HG02981 (cell line): ENCODE data around the gene WDFY3.

ENCODE experiments used
- ATAC-seq: cut with Tn5 transposase; IDR thresholded peaks from one replicate; pipeline ENCODE4 v1.9.1; 2021; ENCODE audit warnings: mild to moderate bottlenecking, moderate library complexity; ENCODE audit not compliant: unreplicated experiment

The WDFY3 gene

GRCh38 chr4:84966382-84967242, at the start of gene WDFY3:
TSS of gene WDFY3 (minus strand) at chr4:84966690. CDS start at chr4:84860591, 106,099 bp downstream.
- no peak for ATAC-seq

GRCh38 chr4:85005865-85006377, 39.4 kb upstream of the WDFY3 start:
- ATAC-seq: no peak

GRCh38 chr4:85000343-85000742, 33.9 kb upstream of the WDFY3 start:
- ATAC-seq: no peak

GRCh38 chr4:84995386-84995785, 28.9 kb upstream of the WDFY3 start:
- no peak for ATAC-seq

- ATAC-seq: no peak
Measured at GRCh38 chr4:84994280-84994679, 27.8 kb upstream of the WDFY3 start.

GRCh38 chr4:84985952-84986351, 19.5 kb upstream of the WDFY3 start:
- no peak for ATAC-seq

- no peak for ATAC-seq
Measured at GRCh38 chr4:84977396-84977795, 10.9 kb upstream of the WDFY3 start.

GRCh38 chr4:84973856-84974255, 7.4 kb upstream of the WDFY3 start:
- ATAC-seq: no peak

GRCh38 chr4:84971319-84971932, 4.9 kb upstream of the WDFY3 start:
- peak; percentile 51 for ATAC-seq

- no peak for ATAC-seq
Measured at GRCh38 chr4:84968925-84969324, 2.4 kb upstream of the WDFY3 start.

- no peak for ATAC-seq
Measured at GRCh38 chr4:84967243-84967690, 777 bp upstream of the WDFY3 start.

- ATAC-seq: no peak
Measured at GRCh38 chr4:84965553-84966381, 723 bp downstream of the WDFY3 start.

- ATAC-seq: no peak
Measured at GRCh38 chr4:84964995-84965552, 1.4 kb downstream of the WDFY3 start.

GRCh38 chr4:84962102-84962501, 4.4 kb downstream of the WDFY3 start:
- no peak for ATAC-seq

GRCh38 chr4:84958434-84958833, 8.1 kb downstream of the WDFY3 start:
- no peak for ATAC-seq

- no peak for ATAC-seq
Measured at GRCh38 chr4:84957514-84958420, 8.7 kb downstream of the WDFY3 start.

GRCh38 chr4:84956014-84956413, 10.5 kb downstream of the WDFY3 start:
- no peak for ATAC-seq

- no peak for ATAC-seq
Measured at GRCh38 chr4:84954982-84955567, 11.4 kb downstream of the WDFY3 start.

GRCh38 chr4:84952776-84953175, 13.7 kb downstream of the WDFY3 start:
- ATAC-seq: no peak
